Panc1 (cell line): ENCODE data around the gene C1orf167. TPM values are rescaled to one million over a fixed set of nuclear protein-coding genes. Genes with fewer than 3 reads are reported as not detected.

Experiments used
- ATAC-seq: fragments of 200-7000 bp; cut with Tn5 transposase; 2 replicates; pipeline ENCODE4 v1.9.1; 2020; ENCODE audit warnings: mild to moderate bottlenecking, moderate library complexity
- BruUV-seq: library from RNA; stranded (reverse); fragments of 400-500 nt; replicated peaks from 2 replicates; lab custom pipeline; 2021; lab: Mats Ljungman, UMichigan
- CTCF ChIA-PET: fragments of 300-600 bp; sonication (Branson Sonifier 250); formaldehyde crosslinking; loops from one replicate; lab custom pipeline; 2022; ENCODE audit warnings: antibody characterized with exemption; lab: Charles Lee
- POLR2A ChIA-PET: fragments of 300-600 bp; sonication (Branson Sonifier 250); formaldehyde crosslinking; loops from one replicate; lab custom pipeline; 2022; ENCODE audit warnings: antibody characterized with exemption; lab: Charles Lee
- DNase-seq: peaks from one replicate; pipeline ENCODE4 v3.0.0-alpha.2; 2010; ENCODE audit warnings: low read depth, low spot score
- H3K27ac ChIP-seq: 2 replicates; pipeline ENCODE4 v1.5.1; 2011; ENCODE audit warnings: mild to moderate bottlenecking, low read length, inconsistent platforms
- H3K27me3 ChIP-seq: fragments of 200-500 bp; sonication (Bioruptor generic); 2 replicates; pipeline ENCODE4 v1.6.0; 2014; ENCODE audit warnings: low read length, inconsistent platforms; ENCODE audit not compliant: control insufficient read depth, insufficient read depth
- H3K36me3 ChIP-seq: fragments of 200-500 bp; sonication (Bioruptor generic); 2 replicates; pipeline ENCODE4 v1.5.1; 2014; ENCODE audit warnings: inconsistent platforms, mild to moderate bottlenecking, low read length, moderate library complexity; ENCODE audit not compliant: control insufficient read depth, insufficient read depth
- H3K4me1 ChIP-seq: 2 replicates; pipeline ENCODE4 v1.5.1; 2011; ENCODE audit warnings: inconsistent platforms, mild to moderate bottlenecking, low read length, moderate library complexity; ENCODE audit not compliant: control insufficient read depth, insufficient read depth
- H3K4me3 ChIP-seq, 2 experiments: 2 replicates each; pipeline ENCODE4 v1.5.1; 2011 to 2012; ENCODE audit warnings: low read depth in 2 of 2, low read length in 2 of 2, mild to moderate bottlenecking in 2 of 2, inconsistent platforms in 1 of 2, moderate library complexity in 1 of 2
- H3K9me3 ChIP-seq: fragments of 200-500 bp; sonication (Bioruptor generic); 2 replicates; pipeline ENCODE4 v1.5.1; 2014; ENCODE audit warnings: low read depth, mild to moderate bottlenecking, inconsistent platforms, low read length, moderate library complexity; ENCODE audit not compliant: control insufficient read depth, insufficient read depth
- POLR2AphosphoS5 ChIP-seq: IDR thresholded peaks from 2 replicates; pipeline ENCODE4 v1.6.1; 2012; ENCODE audit warnings: mild to moderate bottlenecking, low read depth, low read length, moderate library complexity
- SIN3A ChIP-seq: IDR thresholded peaks from 2 replicates; pipeline ENCODE4 v1.6.1; 2012; ENCODE audit warnings: low read depth, mild to moderate bottlenecking, low read length, moderate library complexity, borderline replicate concordance; ENCODE audit not compliant: insufficient read depth
- TCF7L2 ChIP-seq: IDR thresholded peaks from 2 replicates; pipeline ENCODE4 v1.6.1; 2011; ENCODE audit warnings: mild to moderate bottlenecking, low read depth, low read length, inconsistent platforms
- in situ Hi-C: cut with HindIII; loops from 2 replicates; pipeline ENCODE4 v1.10.0; 2016; ENCODE audit warnings: low sequenced_read_pairs, low pct_unique_long_range_greater_than_20kb
- intact Hi-C: fragments of 100-400 bp; cut with micrococcal nuclease; formaldehyde crosslinking; loops from one replicate; pipeline ENCODE4 v1.10.0; 2022; ENCODE audit not compliant: unreplicated experiment
- total RNA-seq: library from RNA; stranded (reverse); gene quantifications from one replicate; pipeline ENCODE4 v1.2.1, GENCODE V29; 2021; ENCODE audit not compliant: unreplicated experiment
- TF ChIP-seq, protein P1 (sequence below), 2 experiments: IDR thresholded peaks; 2 replicates each; pipeline ENCODE4 v1.6.1; 2011 to 2012; ENCODE audit warnings: low read depth in 2 of 2, control low read depth in 1 of 2, low read length in 1 of 2, mild to moderate bottlenecking in 1 of 2, moderate library complexity in 1 of 2; ENCODE audit not compliant: insufficient read depth in 1 of 2
- TF ChIP-seq, protein P2 (sequence below): fragments of 450-650 bp; IDR thresholded peaks from 2 replicates; pipeline ENCODE4 v1.5.1; 2017; ENCODE audit warnings: mild to moderate bottlenecking

Gene C1orf167
- total RNA-seq, 1 experiment from 2014 or later = not detected

DNA sequence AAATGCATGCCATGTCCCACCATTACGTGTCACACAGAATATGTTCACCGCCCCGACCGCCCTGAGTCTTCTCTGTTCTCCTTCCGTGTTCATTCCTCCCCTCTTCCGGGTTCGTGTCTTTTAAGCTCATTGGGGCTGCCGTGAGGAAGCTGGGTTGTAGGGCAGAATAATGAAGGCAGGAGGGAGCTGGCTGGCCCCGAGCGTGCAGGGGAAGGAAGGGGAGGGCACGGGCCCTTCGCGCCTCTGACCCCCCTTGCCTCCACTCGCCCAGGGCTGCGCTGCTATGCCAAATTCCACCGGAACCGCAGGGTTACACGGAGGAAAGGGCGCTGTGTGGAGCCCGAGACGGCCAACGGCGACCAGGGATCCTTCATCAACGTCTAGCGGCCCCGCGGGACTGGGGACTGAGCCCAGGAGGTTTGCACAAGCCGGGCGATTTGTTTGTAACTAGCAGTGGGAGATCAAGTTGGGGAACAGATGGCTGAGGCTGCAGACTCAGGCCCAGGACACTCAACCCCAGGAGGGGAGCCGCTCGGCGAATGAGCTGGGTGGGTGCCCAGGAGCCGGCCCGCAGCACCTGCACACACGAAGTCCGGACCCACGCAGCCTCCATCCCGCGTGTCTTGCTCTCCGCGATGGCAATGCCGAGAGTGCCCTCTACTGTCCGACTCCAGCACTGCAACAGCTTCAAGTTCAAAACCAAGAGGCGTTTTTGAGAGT lies 42.5 kb upstream of the C1orf167 start:
- Histone ChIP-seq H3K4me1 (no peaks in the 10 kb centered on the region; the same call in 1 of the 2 replicates), H3K4me3 (peak overlapping the region; percentile 33 to 54), H3K27ac (0 out of 2 replicates have a peak overlapping the region, but pooled peaks have one; percentile 29), H3K36me3 (no peaks in the 10 kb centered on the region), H3K9me3 (no peaks in the 10 kb centered on the region), H3K27me3 (no peaks in the 10 kb centered on the region)
- ChIA-PET POLR2A (interaction anchor here (0.6 kb wide), 1 partner anchor 55 kb away, joined by 3 read pairs; no protein-coding TSS in a partner anchor), CTCF (interaction anchor here (0.6 to 1.3 kb wide), 4 partner anchors 48 to 66 kb away, joined by 3 to 12 read pairs (median 6); partner anchors contain the start of gene FBXO6)
- peak; percentile 82 for ATAC-seq
- intact Hi-C loops (loop anchor here (5.0 kb wide), 2 partner anchors 42 to 67 kb away; partner anchors contain the start of genes FBXO2 and FBXO44), in situ Hi-C loops (no loop called here)
- DNase-seq = no peak
- no TSS peak for BruUV-seq
- TF ChIP-seq, protein P1, sequence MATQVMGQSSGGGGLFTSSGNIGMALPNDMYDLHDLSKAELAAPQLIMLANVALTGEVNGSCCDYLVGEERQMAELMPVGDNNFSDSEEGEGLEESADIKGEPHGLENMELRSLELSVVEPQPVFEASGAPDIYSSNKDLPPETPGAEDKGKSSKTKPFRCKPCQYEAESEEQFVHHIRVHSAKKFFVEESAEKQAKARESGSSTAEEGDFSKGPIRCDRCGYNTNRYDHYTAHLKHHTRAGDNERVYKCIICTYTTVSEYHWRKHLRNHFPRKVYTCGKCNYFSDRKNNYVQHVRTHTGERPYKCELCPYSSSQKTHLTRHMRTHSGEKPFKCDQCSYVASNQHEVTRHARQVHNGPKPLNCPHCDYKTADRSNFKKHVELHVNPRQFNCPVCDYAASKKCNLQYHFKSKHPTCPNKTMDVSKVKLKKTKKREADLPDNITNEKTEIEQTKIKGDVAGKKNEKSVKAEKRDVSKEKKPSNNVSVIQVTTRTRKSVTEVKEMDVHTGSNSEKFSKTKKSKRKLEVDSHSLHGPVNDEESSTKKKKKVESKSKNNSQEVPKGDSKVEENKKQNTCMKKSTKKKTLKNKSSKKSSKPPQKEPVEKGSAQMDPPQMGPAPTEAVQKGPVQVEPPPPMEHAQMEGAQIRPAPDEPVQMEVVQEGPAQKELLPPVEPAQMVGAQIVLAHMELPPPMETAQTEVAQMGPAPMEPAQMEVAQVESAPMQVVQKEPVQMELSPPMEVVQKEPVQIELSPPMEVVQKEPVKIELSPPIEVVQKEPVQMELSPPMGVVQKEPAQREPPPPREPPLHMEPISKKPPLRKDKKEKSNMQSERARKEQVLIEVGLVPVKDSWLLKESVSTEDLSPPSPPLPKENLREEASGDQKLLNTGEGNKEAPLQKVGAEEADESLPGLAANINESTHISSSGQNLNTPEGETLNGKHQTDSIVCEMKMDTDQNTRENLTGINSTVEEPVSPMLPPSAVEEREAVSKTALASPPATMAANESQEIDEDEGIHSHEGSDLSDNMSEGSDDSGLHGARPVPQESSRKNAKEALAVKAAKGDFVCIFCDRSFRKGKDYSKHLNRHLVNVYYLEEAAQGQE (IDR thresholded peaks at IDR 0.05; ENCODE audit: insufficient read depth in 1 of 2, low read depth in 2 of 2, low read length in 1 of 2) = no peak
- TF ChIP-seq, protein P2, sequence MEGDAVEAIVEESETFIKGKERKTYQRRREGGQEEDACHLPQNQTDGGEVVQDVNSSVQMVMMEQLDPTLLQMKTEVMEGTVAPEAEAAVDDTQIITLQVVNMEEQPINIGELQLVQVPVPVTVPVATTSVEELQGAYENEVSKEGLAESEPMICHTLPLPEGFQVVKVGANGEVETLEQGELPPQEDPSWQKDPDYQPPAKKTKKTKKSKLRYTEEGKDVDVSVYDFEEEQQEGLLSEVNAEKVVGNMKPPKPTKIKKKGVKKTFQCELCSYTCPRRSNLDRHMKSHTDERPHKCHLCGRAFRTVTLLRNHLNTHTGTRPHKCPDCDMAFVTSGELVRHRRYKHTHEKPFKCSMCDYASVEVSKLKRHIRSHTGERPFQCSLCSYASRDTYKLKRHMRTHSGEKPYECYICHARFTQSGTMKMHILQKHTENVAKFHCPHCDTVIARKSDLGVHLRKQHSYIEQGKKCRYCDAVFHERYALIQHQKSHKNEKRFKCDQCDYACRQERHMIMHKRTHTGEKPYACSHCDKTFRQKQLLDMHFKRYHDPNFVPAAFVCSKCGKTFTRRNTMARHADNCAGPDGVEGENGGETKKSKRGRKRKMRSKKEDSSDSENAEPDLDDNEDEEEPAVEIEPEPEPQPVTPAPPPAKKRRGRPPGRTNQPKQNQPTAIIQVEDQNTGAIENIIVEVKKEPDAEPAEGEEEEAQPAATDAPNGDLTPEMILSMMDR = peak; percentile 97

DNA sequence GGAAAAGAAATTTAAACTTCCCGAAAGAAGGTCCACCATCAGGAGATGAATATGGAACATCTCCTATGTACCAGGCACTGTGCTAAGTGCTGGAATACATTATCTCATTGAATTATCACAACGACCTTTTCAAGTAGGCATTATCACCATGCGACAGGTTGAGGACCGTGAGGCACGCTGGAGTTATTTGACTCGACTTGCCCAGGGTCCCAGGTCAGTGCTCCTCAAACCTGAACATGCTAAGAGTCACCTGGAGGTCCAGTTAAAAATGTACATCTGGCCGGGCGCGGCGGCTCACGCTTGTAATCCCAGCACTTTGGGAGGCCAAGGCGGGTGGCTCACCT lies 42.0 kb upstream of the C1orf167 start:
- Histone ChIP-seq H3K4me1 (no peaks in the 10 kb centered on the region; the same call in 1 of the 2 replicates), H3K9me3 (no peaks in the 10 kb centered on the region), H3K27ac (no peak overlapping the region), H3K4me3 (peak overlapping the region in 1 of 2 experiments; percentile 33; a peak in 3 of 4 replicates), H3K27me3 (no peaks in the 10 kb centered on the region), H3K36me3 (no peaks in the 10 kb centered on the region)
- CTCF ChIA-PET = interaction anchor here (0.6 to 1.3 kb wide), 4 partner anchors 49 to 74 kb away, joined by 3 to 10 read pairs (median 3); partner anchors contain the start of gene FBXO6
- no peak for DNase-seq
- ATAC-seq = no peak
- in situ Hi-C loops (no loop called here), intact Hi-C loops (no loop called here)
- no TSS peak for BruUV-seq
- POLR2A ChIA-PET = no interaction called here
- TF ChIP-seq, protein P2 = no peak
- TF ChIP-seq, protein P1 (IDR thresholded peaks at IDR 0.05; ENCODE audit: insufficient read depth in 1 of 2, low read depth in 2 of 2, low read length in 1 of 2) = no peak
- no peak for TF ChIP-seq SIN3A
- TF ChIP-seq POLR2AphosphoS5 = no peak
- no peak for TF ChIP-seq TCF7L2
